Activated naive CD8-positive, alpha-beta T cell treated with anti-CD3 and anti-CD28 coated beads for 36 hours (primary cell): ENCODE results near the gene AFF1. TPM values are rescaled to one million over a fixed set of nuclear protein-coding genes. Genes with fewer than 3 reads are reported as not detected.
A peak's percentile ranks its signal among the peaks of the same experiment; 100 is the strongest.

Experiments used
- DNase-seq: peaks from one replicate; pipeline ENCODE4 v3.0.0; 2021
- H3K27ac Mint-ChIP-seq: one replicate; pipeline ENCODE4 v1.8.0; 2022; ENCODE audit warnings: mild to moderate bottlenecking, moderate library complexity, mixed read lengths
- H3K27me3 Mint-ChIP-seq: one replicate; pipeline ENCODE4 v1.8.0; 2022; ENCODE audit warnings: mild to moderate bottlenecking, mixed read lengths
- H3K36me3 Mint-ChIP-seq: one replicate; pipeline ENCODE4 v1.8.0; 2021; ENCODE audit warnings: mild to moderate bottlenecking, mixed read lengths
- H3K4me1 Mint-ChIP-seq: one replicate; pipeline ENCODE4 v1.8.0; 2021; ENCODE audit warnings: mixed read lengths
- H3K4me3 Mint-ChIP-seq: one replicate; pipeline ENCODE4 v1.8.0; 2022; ENCODE audit warnings: mild to moderate bottlenecking, moderate library complexity, mixed read lengths
- H3K9me3 Mint-ChIP-seq: one replicate; pipeline ENCODE4 v1.8.0; 2022; ENCODE audit warnings: mixed read lengths
- total RNA-seq, 2 experiments: library from RNA; stranded (reverse); gene quantifications; one replicate each; pipeline ENCODE4 v1.2.3, GENCODE V29; 2021

AFF1 gene, protein sequence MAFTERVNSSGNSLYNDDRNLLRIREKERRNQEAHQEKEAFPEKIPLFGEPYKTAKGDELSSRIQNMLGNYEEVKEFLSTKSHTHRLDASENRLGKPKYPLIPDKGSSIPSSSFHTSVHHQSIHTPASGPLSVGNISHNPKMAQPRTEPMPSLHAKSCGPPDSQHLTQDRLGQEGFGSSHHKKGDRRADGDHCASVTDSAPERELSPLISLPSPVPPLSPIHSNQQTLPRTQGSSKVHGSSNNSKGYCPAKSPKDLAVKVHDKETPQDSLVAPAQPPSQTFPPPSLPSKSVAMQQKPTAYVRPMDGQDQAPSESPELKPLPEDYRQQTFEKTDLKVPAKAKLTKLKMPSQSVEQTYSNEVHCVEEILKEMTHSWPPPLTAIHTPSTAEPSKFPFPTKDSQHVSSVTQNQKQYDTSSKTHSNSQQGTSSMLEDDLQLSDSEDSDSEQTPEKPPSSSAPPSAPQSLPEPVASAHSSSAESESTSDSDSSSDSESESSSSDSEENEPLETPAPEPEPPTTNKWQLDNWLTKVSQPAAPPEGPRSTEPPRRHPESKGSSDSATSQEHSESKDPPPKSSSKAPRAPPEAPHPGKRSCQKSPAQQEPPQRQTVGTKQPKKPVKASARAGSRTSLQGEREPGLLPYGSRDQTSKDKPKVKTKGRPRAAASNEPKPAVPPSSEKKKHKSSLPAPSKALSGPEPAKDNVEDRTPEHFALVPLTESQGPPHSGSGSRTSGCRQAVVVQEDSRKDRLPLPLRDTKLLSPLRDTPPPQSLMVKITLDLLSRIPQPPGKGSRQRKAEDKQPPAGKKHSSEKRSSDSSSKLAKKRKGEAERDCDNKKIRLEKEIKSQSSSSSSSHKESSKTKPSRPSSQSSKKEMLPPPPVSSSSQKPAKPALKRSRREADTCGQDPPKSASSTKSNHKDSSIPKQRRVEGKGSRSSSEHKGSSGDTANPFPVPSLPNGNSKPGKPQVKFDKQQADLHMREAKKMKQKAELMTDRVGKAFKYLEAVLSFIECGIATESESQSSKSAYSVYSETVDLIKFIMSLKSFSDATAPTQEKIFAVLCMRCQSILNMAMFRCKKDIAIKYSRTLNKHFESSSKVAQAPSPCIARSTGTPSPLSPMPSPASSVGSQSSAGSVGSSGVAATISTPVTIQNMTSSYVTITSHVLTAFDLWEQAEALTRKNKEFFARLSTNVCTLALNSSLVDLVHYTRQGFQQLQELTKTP
- total RNA-seq, result 10 to 100 TPM; 28.7 to 31.5 TPM

DNA sequence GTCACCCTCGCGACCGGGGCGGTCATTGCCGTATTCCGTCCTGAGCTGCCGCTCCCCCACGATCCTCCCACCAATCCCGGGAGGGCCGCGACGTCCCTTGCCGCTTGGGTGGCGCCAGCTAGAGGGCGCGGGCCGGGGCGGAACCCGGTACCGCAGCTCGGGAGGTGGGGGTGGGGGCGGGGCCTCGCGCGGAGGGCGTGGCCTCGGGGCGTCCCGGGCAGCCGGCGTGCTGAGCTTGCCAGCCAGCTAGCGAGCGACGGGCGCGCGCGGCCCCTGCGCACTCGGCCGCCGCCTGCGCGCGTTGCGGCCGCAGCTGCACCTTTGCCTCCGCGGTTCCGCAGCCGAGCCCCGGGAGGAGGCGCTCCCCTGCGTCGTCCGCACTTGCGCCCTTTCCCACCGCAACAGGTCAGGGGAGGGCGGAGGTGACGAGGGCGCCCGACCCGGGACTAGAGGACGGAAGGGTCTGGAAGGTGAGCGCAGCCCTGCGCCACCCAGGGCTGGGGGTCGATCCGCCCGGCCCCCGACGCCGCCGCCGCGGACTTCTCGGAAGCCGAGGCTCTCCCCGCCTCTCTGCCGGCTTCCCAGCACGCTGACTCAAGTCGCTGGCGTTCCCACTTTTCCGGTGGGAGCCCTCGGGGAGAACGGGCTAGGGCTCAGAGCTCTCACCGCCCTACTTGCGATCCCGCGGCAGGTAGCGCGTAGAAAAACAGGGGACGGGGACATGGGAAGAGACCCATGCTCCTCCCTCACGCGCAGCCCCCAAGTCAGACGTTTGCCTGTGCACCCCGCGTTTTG lies at the start of gene AFF1:
AFF1 (plus strand) TSS at position 241 of the 795 bp plus-strand sequence. CDS start 13,523 bp downstream, outside the sequence.
- H3K4me1 Mint-ChIP-seq, result peaks cover 35% of the 10 kb centered on the region
- peak; percentile 93 for DNase-seq

GRCh38 chr4:86890790-86891189 lies 44.0 kb upstream of the AFF1 start:
- Mint-ChIP-seq H3K27me3 (peaks cover 32% of the 10 kb centered on the region), H3K4me1 (peaks cover 6% of the 10 kb centered on the region), H3K9me3 (no peaks in the 10 kb centered on the region), H3K36me3 (no peaks in the 10 kb centered on the region), H3K27ac (no peak overlapping the region), H3K4me3 (peak overlapping the region; percentile 75)
- no peak for DNase-seq

More for the DNA sequence above, at the start of gene AFF1:
- Mint-ChIP-seq H3K4me3 (peak within 1 kb of the TSS; percentile 87), H3K9me3 (no peaks in the 10 kb centered on the region), H3K27me3 (no peaks in the 10 kb centered on the region), H3K27ac (peak within 1 kb of the TSS; percentile 92), H3K36me3 (peaks cover 4% of the 10 kb centered on the region)

DNA sequence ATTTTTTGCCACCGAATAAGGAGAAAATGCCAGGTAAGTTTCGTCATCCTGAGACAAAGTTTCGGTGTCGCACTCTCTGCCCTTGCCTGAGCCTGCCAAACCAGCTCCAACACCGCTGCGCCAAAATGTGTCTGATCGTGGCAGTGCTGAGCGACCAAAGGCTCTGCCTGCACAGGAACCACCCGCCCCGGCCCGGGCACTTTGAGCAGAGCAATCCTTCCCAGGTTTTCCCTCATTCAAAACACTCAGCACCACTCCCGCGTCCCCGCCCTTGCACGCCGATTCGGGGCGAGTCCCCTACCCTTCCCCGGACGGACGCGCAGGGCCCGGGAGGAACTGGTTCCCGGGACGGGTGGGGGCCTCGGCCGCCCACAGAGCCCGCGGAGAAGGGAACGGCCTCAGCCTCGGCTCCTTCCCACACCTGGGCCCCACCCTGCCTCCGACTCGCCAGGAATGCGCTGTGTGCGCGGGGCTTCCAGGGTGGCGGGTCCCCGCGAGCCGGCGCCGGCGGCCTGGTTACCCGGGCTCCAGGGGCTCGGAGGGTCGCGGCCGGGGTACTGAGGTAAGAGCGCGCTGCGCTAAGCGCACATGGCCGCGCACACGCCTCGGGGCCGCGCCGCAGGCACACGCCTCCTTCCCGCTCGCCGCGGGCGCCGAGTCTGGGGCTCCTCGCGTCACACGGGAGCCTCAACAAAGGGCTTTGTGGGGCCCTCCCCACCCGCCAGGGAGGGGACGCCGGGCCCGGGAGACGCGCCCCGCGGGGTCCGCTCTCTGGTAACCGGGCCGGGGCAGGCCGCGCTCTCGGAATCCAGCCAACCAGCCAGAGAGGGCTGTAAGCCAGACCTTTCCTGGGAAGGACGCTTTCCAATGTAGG lies 42.8 kb upstream of the AFF1 start, which contains the start of gene C4orf36:
C4orf36 (minus strand) TSS at position 661 of the 874 bp plus-strand sequence. CDS start 902 bp downstream, outside the sequence.
- H3K4me3 Mint-ChIP-seq, result peak within 1 kb of the TSS; percentile 75
- H3K4me1 Mint-ChIP-seq, result peaks cover 6% of the 10 kb centered on the region
- peak; percentile 42 for DNase-seq
- no peaks in the 10 kb centered on the region for H3K36me3 Mint-ChIP-seq
- H3K9me3 Mint-ChIP-seq, result no peaks in the 10 kb centered on the region
- peaks cover 32% of the 10 kb centered on the region for H3K27me3 Mint-ChIP-seq
- peak within 1 kb of the TSS; percentile 13 for H3K27ac Mint-ChIP-seq

DNA sequence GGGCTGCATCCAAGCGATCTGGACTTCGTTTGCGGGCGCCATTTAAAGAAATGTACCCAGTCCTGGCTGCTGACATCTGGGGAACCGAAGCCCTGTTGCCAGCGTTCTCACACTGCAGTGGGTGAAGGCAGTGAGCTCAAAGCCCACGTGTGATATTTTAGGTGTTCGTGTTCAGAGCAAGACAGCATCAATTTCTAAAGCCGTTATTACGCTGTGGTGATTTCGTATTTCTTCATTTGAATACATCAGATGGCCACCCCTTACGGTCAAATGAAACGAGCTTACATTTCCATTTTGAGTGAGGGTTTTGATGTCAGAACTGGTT lies 42.2 kb upstream of the AFF1 start:
- H3K36me3 Mint-ChIP-seq, result no peaks in the 10 kb centered on the region
- peaks cover 6% of the 10 kb centered on the region for H3K4me1 Mint-ChIP-seq
- peak overlapping the region; percentile 72 for H3K4me3 Mint-ChIP-seq
- no peaks in the 10 kb centered on the region for H3K9me3 Mint-ChIP-seq
- peaks cover 32% of the 10 kb centered on the region for H3K27me3 Mint-ChIP-seq
- H3K27ac Mint-ChIP-seq, result no peak overlapping the region
- no peak for DNase-seq

- Mint-ChIP-seq H3K36me3 (no peaks in the 10 kb centered on the region), H3K4me3 (peak overlapping the region; percentile 72), H3K27ac (no peak overlapping the region)
These were observed 41.7 kb upstream of the AFF1 start for GRCh38 chr4:86893136-86893535.

DNA sequence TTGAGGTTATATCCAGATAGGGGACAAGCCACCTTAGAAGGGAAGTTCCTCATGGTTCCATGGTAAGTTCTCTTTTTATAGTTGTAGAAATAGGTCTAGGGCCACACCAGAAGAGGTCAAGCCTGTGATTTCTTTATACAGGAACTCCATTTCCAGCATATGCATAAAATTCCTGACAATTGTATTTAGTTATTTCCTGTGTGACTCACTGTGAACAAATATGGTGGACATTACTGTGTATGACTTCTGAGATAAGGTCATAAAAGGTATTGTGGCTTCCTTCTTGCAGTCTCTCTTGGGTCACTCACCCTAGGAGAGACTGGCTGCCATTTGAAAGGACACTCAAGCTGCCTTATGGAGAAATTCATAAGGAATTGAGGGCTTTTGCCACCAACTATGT lies 40.4 kb upstream of the AFF1 start:
- no peak for DNase-seq
- H3K27ac Mint-ChIP-seq, result no peak overlapping the region
- H3K4me3 Mint-ChIP-seq, result no peak overlapping the region
- no peaks in the 10 kb centered on the region for H3K36me3 Mint-ChIP-seq
- H3K4me1 Mint-ChIP-seq, result peaks cover 6% of the 10 kb centered on the region
- H3K27me3 Mint-ChIP-seq, result peaks cover 32% of the 10 kb centered on the region
- H3K9me3 Mint-ChIP-seq, result no peaks in the 10 kb centered on the region

More at GRCh38 chr4:86893136-86893535, 41.7 kb upstream of the AFF1 start:
- Mint-ChIP-seq H3K4me1 (peaks cover 6% of the 10 kb centered on the region), H3K27me3 (peaks cover 32% of the 10 kb centered on the region), H3K9me3 (no peaks in the 10 kb centered on the region)
- DNase-seq, result no peak

- Mint-ChIP-seq H3K27ac (no peak overlapping the region), H3K4me3 (no peak overlapping the region), H3K27me3 (peaks cover 22% of the 10 kb centered on the region), H3K4me1 (peaks cover 6% of the 10 kb centered on the region), H3K36me3 (no peaks in the 10 kb centered on the region), H3K9me3 (no peaks in the 10 kb centered on the region)
- no peak for DNase-seq
These were observed 38.9 kb upstream of the AFF1 start for GRCh38 chr4:86895692-86896488.

GRCh38 chr4:86896596-86896995 lies 38.2 kb upstream of the AFF1 start:
- DNase-seq, result no peak
- H3K27ac Mint-ChIP-seq, result no peak overlapping the region
- peaks cover 15% of the 10 kb centered on the region for H3K27me3 Mint-ChIP-seq
- no peaks in the 10 kb centered on the region for H3K9me3 Mint-ChIP-seq
- no peaks in the 10 kb centered on the region for H3K36me3 Mint-ChIP-seq
- no peak overlapping the region for H3K4me3 Mint-ChIP-seq
- H3K4me1 Mint-ChIP-seq, result peaks cover 2% of the 10 kb centered on the region

DNA sequence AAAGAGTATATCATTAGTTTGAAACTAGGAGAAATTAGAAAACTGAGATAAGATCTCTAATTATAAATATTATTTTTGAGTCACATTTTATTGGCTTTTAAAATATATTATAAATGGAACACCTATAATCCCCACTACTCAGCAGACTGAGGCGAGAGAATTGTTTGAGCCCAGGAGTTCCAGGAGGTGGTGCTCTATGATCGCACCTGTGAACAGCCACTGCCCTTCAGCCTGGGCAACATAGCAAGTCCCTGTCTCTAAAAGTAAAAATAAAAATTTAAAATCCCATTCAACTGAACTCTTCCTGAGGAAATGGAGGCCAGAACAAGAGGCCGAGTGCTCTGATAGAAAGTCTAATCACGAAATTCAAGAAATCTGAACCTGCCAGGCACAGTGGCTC lies 36.2 kb upstream of the AFF1 start:
- Mint-ChIP-seq H3K4me3 (no peak overlapping the region), H3K9me3 (no peaks in the 10 kb centered on the region), H3K27ac (no peak overlapping the region), H3K4me1 (no peaks in the 10 kb centered on the region), H3K36me3 (no peaks in the 10 kb centered on the region), H3K27me3 (peaks cover 8% of the 10 kb centered on the region)
- DNase-seq, result no peak

GRCh38 chr4:86901864-86902263 lies 32.9 kb upstream of the AFF1 start:
- Mint-ChIP-seq H3K27ac (no peak overlapping the region), H3K36me3 (no peaks in the 10 kb centered on the region), H3K27me3 (peaks cover 12% of the 10 kb centered on the region), H3K4me1 (no peaks in the 10 kb centered on the region), H3K4me3 (no peak overlapping the region), H3K9me3 (no peaks in the 10 kb centered on the region)
- no peak for DNase-seq

DNA sequence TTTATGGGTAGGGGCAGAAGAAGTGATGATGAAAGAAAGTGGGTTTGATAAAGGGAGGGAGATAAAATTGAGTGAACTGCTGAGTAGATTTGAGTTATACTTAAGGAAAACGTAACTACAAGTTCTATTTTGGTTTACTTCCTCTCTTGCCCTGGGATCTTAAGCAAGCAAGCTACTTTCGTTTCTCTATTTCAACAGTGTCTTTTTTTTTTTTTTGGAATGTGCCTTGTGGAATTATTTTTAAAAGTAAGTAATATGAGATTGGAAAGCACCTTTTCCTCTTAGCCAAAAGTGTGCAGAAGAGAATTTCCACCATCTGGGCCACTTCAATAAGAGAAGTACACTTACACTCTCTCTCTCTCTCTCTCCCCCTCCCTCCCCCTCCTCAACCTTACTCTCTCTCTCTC lies 26.6 kb upstream of the AFF1 start:
- H3K9me3 Mint-ChIP-seq, result no peaks in the 10 kb centered on the region
- DNase-seq, result no peak
- H3K27ac Mint-ChIP-seq, result no peak overlapping the region
- peaks cover 21% of the 10 kb centered on the region for H3K4me1 Mint-ChIP-seq
- H3K36me3 Mint-ChIP-seq, result no peaks in the 10 kb centered on the region
- H3K27me3 Mint-ChIP-seq, result peaks cover 9% of the 10 kb centered on the region
- no peak overlapping the region for H3K4me3 Mint-ChIP-seq

DNA sequence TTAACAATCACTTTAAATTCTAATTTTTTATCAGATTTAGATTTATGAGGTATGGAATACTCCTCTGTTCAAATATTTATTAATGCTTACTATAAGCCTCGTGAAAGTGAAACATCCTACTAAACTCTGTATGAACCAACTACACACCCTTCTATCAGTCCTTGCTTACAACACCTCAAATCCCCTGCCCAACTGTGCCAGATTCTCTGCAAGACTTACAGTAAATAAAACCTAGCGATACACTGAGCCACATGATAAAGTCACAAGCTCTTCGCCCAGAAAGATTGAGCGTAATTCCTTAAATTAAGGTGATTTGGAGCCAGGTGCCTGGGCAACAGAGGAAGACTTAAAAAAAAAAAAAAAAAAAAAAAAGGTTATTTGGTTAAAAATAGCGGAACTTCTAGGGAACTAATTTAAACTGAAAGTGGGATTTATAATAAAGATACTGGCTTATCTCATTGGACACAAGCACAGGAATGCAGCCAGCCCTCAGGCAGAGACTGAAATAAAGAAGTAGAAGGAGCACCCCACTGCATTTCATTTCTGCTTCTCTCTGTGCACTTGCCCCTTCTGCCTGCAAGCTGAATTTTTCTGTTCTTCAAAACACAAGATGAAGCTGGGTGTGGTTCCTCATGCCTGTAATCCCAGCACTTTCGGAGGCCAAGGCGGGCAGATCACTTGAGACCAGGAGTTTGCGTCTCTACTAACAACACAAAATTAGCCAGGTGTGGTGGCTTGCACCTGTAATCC lies 25.1 kb upstream of the AFF1 start:
- H3K9me3 Mint-ChIP-seq, result no peaks in the 10 kb centered on the region
- DNase-seq, result no peak
- peaks cover 21% of the 10 kb centered on the region for H3K4me1 Mint-ChIP-seq
- no peaks in the 10 kb centered on the region for H3K36me3 Mint-ChIP-seq
- H3K27ac Mint-ChIP-seq, result no peak overlapping the region
- no peak overlapping the region for H3K4me3 Mint-ChIP-seq
- no peaks in the 10 kb centered on the region for H3K27me3 Mint-ChIP-seq
